ENCODE measurements around the gene PFN2.
A peak's percentile ranks its signal among the peaks of the same experiment; 100 is the strongest.
"Not testable (repeated sequence)": the region's sequence is repeated elsewhere in the genome, so short reads cannot be mapped to it uniquely, and the experiment has no call there.

PFN2 gene

GRCh38 chr3:149947231-149947630, 23.5 kb downstream of the PFN2 start:
- no peak for DNase-seq
- Histone ChIP-seq H3K9me3 (peaks cover 0 to 4% (median 0%) of the 10 kb centered on the region in 3 donors), H3K27me3 (no peaks in the 10 kb centered on the region), H3K27ac (no peak overlapping the region), H3K4me3 (no peak overlapping the region), H3K36me3 (peaks cover 0 to 20% (median 15%) of the 10 kb centered on the region in 3 donors), H3K4me1 (peaks cover 0 to 18% (median 2%) of the 10 kb centered on the region in 4 donors)
- intact Hi-C loops (cut with DNase I; ENCODE audit: low total_unique reads) = no loop called here
- no peak for TF ChIP-seq CTCF (IDR thresholded peaks at IDR 0.05)

- H3K27me3 ChIP-seq; H3K9me3 ChIP-seq; intact Hi-C loops (cut with DNase I; ENCODE audit: low total_unique reads); H3K4me3 ChIP-seq; DNase-seq; H3K27ac ChIP-seq: not testable (repeated sequence)
- H3K4me1 ChIP-seq = peaks cover 0 to 44% (median 9%) of the 10 kb centered on the region in 4 donors
- peaks cover 0 to 18% (median 15%) of the 10 kb centered on the region in 3 donors for H3K36me3 ChIP-seq
Observed at GRCh38 chr3:149943966-149944365, 26.7 kb downstream of the PFN2 start.

GRCh38 chr3:149942409-149942808, 28.3 kb downstream of the PFN2 start:
- intact Hi-C loops (cut with DNase I; ENCODE audit: low total_unique reads) = no loop called here
- H3K27me3 ChIP-seq = no peaks in the 10 kb centered on the region
- peaks cover 0 to 46% (median 12%) of the 10 kb centered on the region in 4 donors for H3K4me1 ChIP-seq
- no peak overlapping the region for H3K4me3 ChIP-seq
- H3K36me3 ChIP-seq = peaks cover 0 to 13% (median 7%) of the 10 kb centered on the region in 3 donors
- TF ChIP-seq CTCF (IDR thresholded peaks at IDR 0.05) = no peak
- peaks cover 0 to 4% (median 0%) of the 10 kb centered on the region in 3 donors for H3K9me3 ChIP-seq
- no peak for DNase-seq
- H3K27ac ChIP-seq = no peak overlapping the region

- DNase-seq = no peak
- Histone ChIP-seq H3K4me1 (peaks cover 0 to 43% (median 11%) of the 10 kb centered on the region in 4 donors), H3K27me3 (no peaks in the 10 kb centered on the region), H3K36me3 (peaks cover 0 to 13% (median 5%) of the 10 kb centered on the region in 3 donors), H3K9me3 (peaks cover 0 to 4% (median 0%) of the 10 kb centered on the region in 3 donors), H3K27ac (no peak overlapping the region), H3K4me3 (no peak overlapping the region)
- intact Hi-C loops (cut with DNase I; ENCODE audit: low total_unique reads) = no loop called here
- no peak for TF ChIP-seq CTCF (IDR thresholded peaks at IDR 0.05)
Observed at GRCh38 chr3:149941946-149942345, 28.7 kb downstream of the PFN2 start.

GRCh38 chr3:149941186-149941585, 29.5 kb downstream of the PFN2 start:
- H3K27me3 ChIP-seq = no peaks in the 10 kb centered on the region
- no peak for TF ChIP-seq CTCF (IDR thresholded peaks at IDR 0.05)
- peaks cover 0 to 4% (median 0%) of the 10 kb centered on the region in 3 donors for H3K9me3 ChIP-seq
- H3K4me3 ChIP-seq = no peak overlapping the region
- intact Hi-C loops (cut with DNase I; ENCODE audit: low total_unique reads) = no loop called here
- DNase-seq = no peak
- H3K27ac ChIP-seq = no peak overlapping the region
- H3K4me1 ChIP-seq = peaks cover 0 to 39% (median 10%) of the 10 kb centered on the region in 4 donors
- peaks cover 0 to 13% (median 5%) of the 10 kb centered on the region in 3 donors for H3K36me3 ChIP-seq

GRCh38 chr3:149938392-149939055, 32.2 kb downstream of the PFN2 start:
- H3K9me3 ChIP-seq; H3K36me3 ChIP-seq; intact Hi-C loops (cut with DNase I; ENCODE audit: low total_unique reads); H3K4me3 ChIP-seq; H3K27me3 ChIP-seq; DNase-seq: not testable (repeated sequence)
- peak overlapping the region in 1 of 2 donors; percentile 29 for H3K27ac ChIP-seq
- peaks cover 0 to 49% (median 10%) of the 10 kb centered on the region in 4 donors for H3K4me1 ChIP-seq

All from tibial artery (tissue), 4 donors.